Heart left ventricle (tissue), 16 donors: Measurements from ENCODE around the gene APBB1. TPM values are rescaled to one million over a fixed set of nuclear protein-coding genes. Genes with fewer than 3 reads are reported as not detected.

Experiments used
- ATAC-seq, 4 donors: fragments of 200-7000 bp; cut with Tn5 transposase; one replicate each; pipeline ENCODE4 v1.9.1; 2020 to 2022; ENCODE audit warnings: moderate library complexity in 4 of 4, mild to moderate bottlenecking in 3 of 4, moderate number of reproducible peaks in 1 of 4
- DNase-seq, 5 donors: peaks; one replicate each; pipeline ENCODE4 v3.0.0-alpha.2; 2020
- H3K27ac ChIP-seq, 12 donors: fragments of 200-600 bp; sonication (generic) in 4 of 12; one replicate each; pipeline versions ENCODE4 v1.5.0 to v1.8.0; 2016 to 2022; ENCODE audit warnings: mild to moderate bottlenecking in 2 of 12
- H3K27me3 ChIP-seq, 9 donors: fragments of 200-600 bp; sonication (generic) in 2 of 9; one replicate each; pipeline versions ENCODE4 v1.5.1 to v1.8.0; 2016 to 2022; ENCODE audit warnings: mild to moderate bottlenecking in 3 of 9
- H3K36me3 ChIP-seq, 9 donors: fragments of 200-600 bp; sonication (generic) in 2 of 9; one replicate each; pipeline versions ENCODE4 v1.5.0 to v1.8.0; 2018 to 2022; ENCODE audit warnings: mild to moderate bottlenecking in 2 of 9
- H3K4me1 ChIP-seq, 12 donors: fragments of 200-600 bp; sonication (generic) in 4 of 12; one replicate each; pipeline versions ENCODE4 v1.5.0 to v1.8.0; 2016 to 2022; ENCODE audit warnings: mild to moderate bottlenecking in 3 of 12
- H3K4me3 ChIP-seq, 12 donors: fragments of 200-600 bp; sonication (generic) in 4 of 12; one replicate each; pipeline versions ENCODE4 v1.5.0 to v1.8.0; 2017 to 2022; ENCODE audit warnings: mild to moderate bottlenecking in 9 of 12, moderate library complexity in 4 of 12
- H3K9me3 ChIP-seq, 12 donors: fragments of 200-600 bp; sonication (generic) in 4 of 12; one replicate each; pipeline versions ENCODE4 v1.5.0 to v1.8.0; 2016 to 2022; ENCODE audit warnings: mild to moderate bottlenecking in 1 of 12
- CTCF ChIP-seq, 12 donors: fragments of 200-600 bp; sonication (generic) in 4 of 12; IDR thresholded peaks; one replicate each; pipeline versions ENCODE4 v1.5.0 to v1.8.0; 2018 to 2022; ENCODE audit warnings: antibody characterized with exemption in 12 of 12, mild to moderate bottlenecking in 5 of 12
- POLR2A ChIP-seq, 2 donors: fragments of 450-650 bp; IDR thresholded peaks; one replicate each; pipeline ENCODE4 v1.6.1; 2017; ENCODE audit warnings: antibody characterized with exemption in 2 of 2, mild to moderate bottlenecking in 2 of 2, moderate library complexity in 2 of 2
- WGBS, 4 donors: extraction: QIAGEN DNeasy Blood & Tissue Kit in 2 of 4; methylation state at CpG; one replicate each; pipeline versions ENCODE4 v1.1.5 to v1.1.7; 2013 to 2018; 5-methylcytosine and 5-hydroxymethylcytosine counted together
- intact Hi-C, 10 donors: fragments of 100-400 bp; cut with DNase I; formaldehyde crosslinking; loops; one replicate each; pipeline versions ENCODE4 v1.11.1 to v1.14.2; 2022
- polyA plus RNA-seq, 2 donors: library from polyadenylated mRNA; stranded (reverse); fragments of 200-250 nt; gene quantifications; one replicate each; pipeline ENCODE4 v1.2.3, GENCODE V29; 2013
- total RNA-seq, 9 donors: library from RNA; depleted of rRNA in 2 of 9; stranded (reverse); fragments of >200 nt in 2 of 9; fragmentation: NEBNext Ultra II Directional in 3 of 9; extraction: Animal tissue kit (Norgen Biotek cat#: 25700) in 3 of 9; gene quantifications; one replicate each; pipeline versions ENCODE4 v1.1.0 to v1.2.4, GENCODE V29; 2016 to 2023
- donor health status: ischemic (EF 13 %, LVEDD 7.1; RV severe dilation, severe dysfunction).
- donor health status: healthy with polysubstance abuse.
- donor health status: DM: no; HTN: yes; CAD: no.
- donor health status: DM: no; HTN: no; CAD: no.
- donor health status: ischemic (EF 25% LVEDD 6.9; RV normal size, moderate dysfunction).
- donor health status: ischemic (EF 25% LVEDD 5.7; RV mildly dilated, moderate dysfunction).
- donor health status: healthy.
- donor health status: DM: yes; HTN: yes; CAD: no.
- donor health status: ischemic (EF 35%, LVEDD 5.7; RV mildly dilated, moderate dysfunction).
- donor health status: nonischemic (EF 11% LVEDD 7.7; RV severe dilation, severe dysfunction).
- donor health status: DM: yes; HTN: yes; CAD: no.
- donor health status: PGD.
- donor health status: ischemic (EF 29% LVEDD 5.4; RV normal size, mild dysfunction).
- donor health status: nonischemic (EF 23%, LVEDD 6.1; RV moderate dilation, normal function).

Gene APBB1
- total and polyA plus RNA-seq, 11 donors, result 50.3 to 103 (median 83.5) TPM

- WGBS, 4 donors, result 74 to 81% (median 80%) methylated on average over 5 of the region's 5 CpGs
- no peak for TF ChIP-seq POLR2A (IDR thresholded peaks at IDR 0.05)
- no peak for TF ChIP-seq CTCF (IDR thresholded peaks at IDR 0.05)
- Histone ChIP-seq H3K36me3 (no peaks in the 10 kb centered on the region), H3K4me3 (no peak overlapping the region), H3K27me3 (no peaks in the 10 kb centered on the region), H3K4me1 (peaks cover 0 to 14% (median 0%) of the 10 kb centered on the region in 12 donors), H3K9me3 (no peaks in the 10 kb centered on the region), H3K27ac (no peak overlapping the region)
- intact Hi-C loops, result loop anchor here in 2 of 10 donors (10.0 kb wide), 1 partner anchor 71 kb away; no protein-coding TSS in a partner anchor
- DNase-seq (no peak), ATAC-seq (no peak)
These were observed 15.2 kb upstream of the APBB1 start for GRCh38 chr11:6433998-6434660.

DNA sequence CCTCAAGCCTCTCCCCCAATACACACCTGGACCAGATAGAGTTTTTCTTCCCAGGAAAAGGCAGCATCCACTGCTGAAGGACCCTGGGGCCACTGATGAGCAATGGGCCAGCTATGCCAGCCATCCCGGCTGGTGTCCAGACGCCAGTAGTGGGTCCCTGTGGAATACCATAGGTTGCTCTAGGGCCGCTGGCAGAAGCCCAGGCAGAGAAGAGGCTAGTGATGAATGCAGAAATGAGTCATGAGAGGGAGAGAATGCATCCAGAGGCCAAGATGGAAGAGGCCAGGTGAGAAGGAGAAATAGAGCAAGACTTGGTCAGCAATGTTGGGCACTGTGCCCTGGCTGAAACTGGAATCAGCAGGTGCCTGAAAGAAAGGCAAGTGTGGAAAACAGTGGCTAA lies 13.0 kb upstream of the APBB1 start:
- H3K27ac ChIP-seq, result no peak overlapping the region
- no peaks in the 10 kb centered on the region for H3K9me3 ChIP-seq
- no peaks in the 10 kb centered on the region for H3K27me3 ChIP-seq
- ATAC-seq, result peak in 1 of 4 donors; percentile 16
- no peak overlapping the region for H3K4me3 ChIP-seq
- intact Hi-C loops, result loop anchor here in 2 of 10 donors (10.0 kb wide), 1 partner anchor 73 kb away; no protein-coding TSS in a partner anchor
- DNase-seq, result no peak
- no peak for TF ChIP-seq CTCF (IDR thresholded peaks at IDR 0.05)
- 82 to 93% (median 91%) methylated on average over 3 of the region's 3 CpGs for WGBS, 4 donors
- no peaks in the 10 kb centered on the region for H3K4me1 ChIP-seq
- no peaks in the 10 kb centered on the region for H3K36me3 ChIP-seq

DNA sequence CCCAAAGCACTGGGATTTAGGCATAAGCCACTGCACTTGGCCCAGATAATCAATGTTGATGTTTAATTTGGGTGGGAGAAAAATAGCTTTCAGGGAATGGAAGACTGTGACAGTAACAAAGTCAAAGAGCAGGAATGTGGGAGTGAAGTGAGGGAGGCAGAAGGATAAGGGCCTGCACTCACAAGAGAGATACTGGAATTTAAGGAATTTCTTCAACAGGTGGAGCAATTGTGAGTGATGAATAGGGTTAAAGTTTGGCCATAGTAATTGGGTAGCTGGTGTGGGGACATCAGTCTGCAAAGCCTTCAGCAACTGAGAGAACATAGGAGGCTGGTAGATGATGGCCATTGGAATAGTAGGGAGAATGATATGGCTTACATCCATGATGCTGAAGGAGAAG lies 8.6 kb upstream of the APBB1 start:
- peaks cover 0 to 4% (median 0%) of the 10 kb centered on the region in 9 donors for H3K27me3 ChIP-seq
- intact Hi-C loops, result loop anchor here in 1 of 10 donors (5.0 kb wide), 1 partner anchor 35 kb away; the partner anchor contains the start of gene SMPD1
- no peaks in the 10 kb centered on the region for H3K4me1 ChIP-seq
- DNase-seq (no peak), ATAC-seq (no peak)
- no peak for TF ChIP-seq POLR2A (IDR thresholded peaks at IDR 0.05)
- no peak for TF ChIP-seq CTCF (IDR thresholded peaks at IDR 0.05)
- no peak overlapping the region for H3K4me3 ChIP-seq
- H3K27ac ChIP-seq, result no peak overlapping the region
- H3K9me3 ChIP-seq, result no peaks in the 10 kb centered on the region
- no peaks in the 10 kb centered on the region for H3K36me3 ChIP-seq

DNA sequence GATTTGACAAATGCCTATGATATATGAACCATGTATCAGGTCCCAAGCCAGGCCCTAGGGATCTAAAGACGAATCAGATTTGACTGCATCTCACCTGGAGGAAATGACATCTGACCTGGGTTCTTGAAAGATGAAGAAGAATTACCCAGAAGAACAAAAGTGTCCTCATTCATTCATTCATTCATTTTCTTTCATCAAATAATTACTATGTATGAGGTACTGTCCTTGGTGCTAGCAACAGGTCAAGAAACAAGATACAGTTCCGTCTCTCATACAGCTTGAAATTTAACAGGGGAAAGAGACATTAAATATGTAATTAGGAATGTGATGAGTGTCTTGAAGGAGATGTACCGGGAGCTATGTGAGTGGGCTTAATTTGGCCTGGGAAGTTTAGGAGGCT lies 1.8 kb upstream of the APBB1 start:
- intact Hi-C loops, result no loop called here
- H3K4me3 ChIP-seq, result no peak overlapping the region
- WGBS, 4 donors, result 87 to 98% (median 96%) methylated on average over 3 of the region's 3 CpGs

More for the DNA sequence above, 1.8 kb upstream of the APBB1 start:
- Histone ChIP-seq H3K4me1 (peaks cover 0 to 28% (median 14%) of the 10 kb centered on the region in 12 donors), H3K27me3 (peaks cover 0 to 11% (median 0%) of the 10 kb centered on the region in 9 donors), H3K36me3 (no peaks in the 10 kb centered on the region), H3K27ac (no peak overlapping the region), H3K9me3 (no peaks in the 10 kb centered on the region)
- DNase-seq, result no peak
- TF ChIP-seq POLR2A (IDR thresholded peaks at IDR 0.05) (no peak), CTCF (IDR thresholded peaks at IDR 0.05) (no peak)
- no peak for ATAC-seq
